ACHN (cell line): ENCODE measurements around the gene MAGEB1.
A peak's percentile ranks its signal among the peaks of the same experiment; 100 is the strongest.

ENCODE experiments used
- DNase-seq: peaks from one replicate; pipeline ENCODE4 v3.0.0-alpha.2; 2015
- in situ Hi-C: cut with HindIII; loops from 2 replicates; pipeline ENCODE4 v1.10.0; 2017; ENCODE audit warnings: low sequenced_read_pairs, low pct_ligation_motif_present, low pct_unique_long_range_greater_than_20kb

Gene MAGEB1

GRCh38 chrX:30246769-30247489 is at the start of gene MAGEB1:
Gene MAGEB1 (plus strand): TSS chrX:30247146. CDS start chrX:30250494, 3,348 bp downstream.
- no peak for DNase-seq
- in situ Hi-C loops = no loop called here

DNA sequence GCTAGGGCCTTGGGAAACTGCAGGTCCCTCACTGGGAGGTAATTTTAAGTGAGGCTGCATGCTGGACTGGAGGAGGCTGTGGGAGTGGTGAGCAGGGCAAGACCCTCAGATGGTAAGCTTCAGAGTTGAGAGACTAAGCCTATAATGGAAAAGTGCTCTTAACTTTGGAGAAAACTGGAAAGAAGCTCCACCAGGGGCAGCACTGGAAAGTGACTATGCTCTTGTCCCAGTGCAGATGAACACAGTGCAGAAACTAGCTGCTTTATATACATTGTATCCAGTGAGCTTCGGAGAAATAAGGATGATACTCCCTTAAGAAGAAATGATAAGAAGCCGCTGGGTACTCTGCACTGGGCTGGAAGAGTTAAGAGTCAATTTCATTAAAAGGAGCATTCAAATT is 34.8 kb upstream of the MAGEB1 start:
- no peak for DNase-seq
- in situ Hi-C loops = no loop called here

- in situ Hi-C loops = no loop called here
- no peak for DNase-seq
These were observed 31.5 kb upstream of the MAGEB1 start, which contains the start of gene MAGEB2 for GRCh38 chrX:30215357-30215843. Gene MAGEB2 (plus strand): TSS chrX:30215563. CDS start chrX:30218581, 3,018 bp downstream.

DNA sequence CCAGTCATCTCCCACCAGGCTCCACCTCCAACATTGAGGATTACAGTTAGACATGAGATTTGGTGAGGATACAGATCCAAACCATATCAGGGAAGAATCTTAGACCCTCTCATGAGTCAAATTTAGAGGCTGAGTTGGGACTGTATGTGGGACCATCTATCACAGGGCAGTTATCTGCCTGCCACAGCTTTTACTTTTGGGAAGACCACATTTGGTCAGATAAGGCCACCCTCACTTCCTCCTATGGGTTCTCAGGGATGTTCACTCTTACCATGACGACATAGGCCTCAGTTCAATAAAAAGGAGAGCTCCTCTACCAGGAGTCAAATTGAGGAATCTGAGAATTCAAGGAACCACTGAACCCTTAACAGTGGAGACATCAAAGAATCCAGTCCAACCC is 29.5 kb upstream of the MAGEB1 start:
- DNase-seq = no peak
- in situ Hi-C loops = no loop called here

- in situ Hi-C loops = no loop called here
- no peak for DNase-seq
These were observed 27.6 kb upstream of the MAGEB1 start for GRCh38 chrX:30219372-30219771.

DNA sequence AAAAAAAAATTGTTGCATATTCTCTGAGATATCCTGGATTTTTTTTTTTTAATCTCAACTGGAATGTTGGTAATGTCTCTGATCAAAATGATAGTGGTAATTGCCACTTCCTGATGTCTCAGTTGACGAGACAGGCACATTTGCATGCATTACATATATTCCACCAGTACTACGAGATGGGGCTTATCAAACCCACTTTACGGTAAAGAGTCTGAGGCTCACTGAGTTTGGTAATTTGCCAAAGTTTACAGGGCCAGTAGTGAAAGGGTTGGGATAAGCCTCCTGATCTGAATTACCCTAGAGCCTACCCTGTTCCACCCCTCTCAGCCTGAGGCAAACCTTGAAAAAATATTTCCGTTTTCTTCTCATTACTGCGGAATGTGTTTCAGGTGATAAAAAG is 26.3 kb upstream of the MAGEB1 start:
- DNase-seq = no peak
- in situ Hi-C loops = no loop called here

- DNase-seq = no peak
- in situ Hi-C loops = no loop called here
These were observed 22.4 kb upstream of the MAGEB1 start for GRCh38 chrX:30224536-30224935.

GRCh38 chrX:30228526-30228925 is 18.4 kb upstream of the MAGEB1 start:
- in situ Hi-C loops = no loop called here

GRCh38 chrX:30230395-30230794 is 16.6 kb upstream of the MAGEB1 start, which contains the start of gene MAGEB3:
Gene MAGEB3 (plus strand): TSS chrX:30230657. CDS start chrX:30235925, 5,268 bp downstream.
- DNase-seq = no peak
- in situ Hi-C loops = no loop called here

More at GRCh38 chrX:30228526-30228925, 18.4 kb upstream of the MAGEB1 start:
- DNase-seq = no peak

DNA sequence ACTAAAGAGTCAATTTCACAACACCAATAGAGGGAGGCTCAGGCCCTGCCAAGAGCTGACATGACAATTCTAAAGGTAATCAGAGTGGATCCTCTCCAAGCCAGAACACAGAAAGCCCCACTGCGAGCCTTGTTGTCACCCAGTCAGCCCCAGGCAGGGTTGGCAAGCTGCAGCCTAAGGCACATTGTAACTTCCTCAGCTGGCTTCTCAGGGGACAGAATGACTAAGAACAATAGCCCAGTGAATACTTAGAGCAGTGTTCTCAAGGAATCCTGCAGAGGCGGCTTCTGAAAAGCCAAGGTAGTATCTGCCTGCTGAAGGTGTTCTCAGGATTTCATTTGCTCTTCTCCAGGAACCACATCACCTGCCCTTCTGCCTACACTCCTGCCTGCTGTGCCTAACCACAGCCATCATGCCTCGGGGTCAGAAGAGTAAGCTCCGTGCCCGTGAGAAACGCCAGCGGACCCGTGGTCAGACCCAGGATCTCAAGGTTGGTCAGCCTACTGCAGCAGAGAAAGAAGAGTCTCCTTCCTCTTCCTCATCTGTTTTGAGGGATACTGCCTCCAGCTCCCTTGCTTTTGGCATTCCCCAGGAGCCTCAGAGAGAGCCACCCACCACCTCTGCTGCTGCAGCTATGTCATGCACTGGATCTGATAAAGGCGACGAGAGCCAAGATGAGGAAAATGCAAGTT is 5.1 kb upstream of the MAGEB1 start, which contains the start of gene MAGEB4:
Gene MAGEB4 (plus strand): TSS at position 277 of the 692 bp plus-strand sequence. CDS start 136 bp downstream, at position 413.
- in situ Hi-C loops = no loop called here
- no peak for DNase-seq

- in situ Hi-C loops = no loop called here
- no peak for DNase-seq
These were observed 1.9 kb downstream of the MAGEB1 start for GRCh38 chrX:30248854-30249253.

DNA sequence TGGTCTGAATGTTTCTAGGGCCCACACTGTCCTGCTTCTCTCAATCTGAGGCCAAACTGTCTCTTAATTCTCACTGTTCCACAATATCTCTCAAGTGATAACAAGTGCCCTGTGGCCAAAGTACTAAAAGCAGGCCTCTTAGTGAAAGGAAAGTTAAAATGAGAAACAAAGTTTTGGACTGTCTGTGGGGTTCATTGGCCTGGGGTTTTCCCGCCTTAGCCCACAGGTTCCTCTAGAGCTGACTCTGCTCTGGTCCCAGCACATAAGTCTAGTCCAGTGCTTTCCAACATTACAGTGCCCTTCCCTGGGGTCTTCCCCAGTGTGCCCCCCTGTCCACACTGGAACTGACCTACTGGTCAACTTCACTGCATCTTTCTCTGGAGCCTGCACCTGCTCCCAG is 6.3 kb downstream of the MAGEB1 start:
- in situ Hi-C loops = no loop called here
- DNase-seq = no peak

DNA sequence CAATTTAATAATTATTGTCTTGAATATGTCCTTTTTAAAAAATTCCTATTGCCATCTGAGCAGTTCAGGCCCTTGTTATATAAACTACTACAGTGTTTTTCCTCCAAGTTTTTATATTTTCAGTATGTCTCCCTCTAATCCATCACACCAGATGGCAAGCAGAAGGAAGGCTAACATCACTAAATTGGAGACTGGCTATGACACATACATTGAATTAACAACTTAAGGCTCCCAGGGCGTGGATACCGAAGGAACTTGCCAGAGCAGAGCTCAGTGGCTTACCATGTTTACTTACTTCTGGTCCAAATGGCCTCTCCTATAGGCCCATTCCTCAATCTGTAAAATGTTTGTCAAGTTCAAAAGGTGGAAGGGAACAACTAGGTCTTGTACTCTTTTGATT is 13.0 kb downstream of the MAGEB1 start:
- DNase-seq = no peak
- in situ Hi-C loops = no loop called here

DNA sequence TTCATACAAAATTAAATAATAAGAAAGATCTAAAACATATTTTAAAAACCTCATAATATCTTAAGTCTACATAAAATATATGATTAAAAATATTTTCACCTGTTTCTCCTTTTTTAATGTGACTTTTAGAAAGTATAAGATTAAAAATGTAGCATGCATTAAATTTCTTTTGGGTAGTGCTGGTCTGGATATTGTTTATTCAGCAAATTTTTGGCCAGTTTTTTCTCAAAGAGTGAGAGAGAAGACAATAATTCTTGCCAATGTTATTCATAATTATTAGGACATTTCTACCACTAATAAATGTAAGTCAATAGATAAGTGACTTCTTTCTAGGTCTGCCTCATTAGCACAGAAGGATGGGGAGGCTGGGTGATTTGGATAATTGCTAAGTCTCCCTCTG is 14.1 kb downstream of the MAGEB1 start:
- in situ Hi-C loops = no loop called here
- DNase-seq = no peak

GRCh38 chrX:30262763-30263162 is 15.8 kb downstream of the MAGEB1 start:
- in situ Hi-C loops = no loop called here
- DNase-seq = no peak

DNA sequence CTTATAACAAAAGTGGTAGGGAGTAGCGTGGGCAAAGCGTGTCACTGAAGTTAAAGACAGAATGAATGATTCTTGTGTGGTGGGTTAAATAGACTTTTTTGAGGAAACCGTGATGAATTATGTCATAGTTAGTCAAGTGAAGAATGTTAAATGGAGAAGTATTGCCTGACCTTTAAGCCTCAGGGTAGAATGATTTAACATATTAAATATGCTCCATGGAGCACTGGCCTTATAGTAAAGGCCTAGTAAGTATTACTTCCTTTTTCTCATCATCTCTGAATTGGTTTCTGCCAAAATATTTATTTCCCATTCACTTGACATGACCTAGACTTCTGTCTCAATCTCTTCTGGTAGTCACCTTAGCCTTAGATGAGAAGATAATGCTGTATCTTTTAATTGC is 23.7 kb downstream of the MAGEB1 start:
- in situ Hi-C loops = no loop called here

DNA sequence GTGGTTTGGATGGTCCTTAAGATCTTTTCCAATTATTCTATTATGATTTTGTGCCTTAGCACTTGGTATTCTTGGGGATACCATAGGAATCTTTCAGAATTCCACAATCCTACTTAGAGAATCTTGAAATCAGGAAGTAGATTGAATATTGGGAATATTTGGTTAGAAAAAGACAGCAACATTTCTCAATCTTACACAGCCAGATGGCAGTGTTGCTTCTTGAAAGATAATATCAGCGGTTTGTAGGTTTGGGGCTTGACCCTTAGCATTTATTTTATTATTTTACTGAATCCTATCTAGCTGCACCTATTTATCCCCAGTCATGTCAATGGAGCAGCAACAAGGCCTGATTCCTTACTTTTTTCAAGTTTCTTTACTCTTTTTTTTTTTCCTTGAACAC is 28.6 kb downstream of the MAGEB1 start:
- in situ Hi-C loops = no loop called here

More for the DNA sequence above, 23.7 kb downstream of the MAGEB1 start:
- DNase-seq = no peak

GRCh38 chrX:30278365-30278764 is 31.4 kb downstream of the MAGEB1 start:
- peak; percentile 29 for DNase-seq
- in situ Hi-C loops = no loop called here

More for the DNA sequence above, 28.6 kb downstream of the MAGEB1 start:
- DNase-seq = peak; percentile 29

DNA sequence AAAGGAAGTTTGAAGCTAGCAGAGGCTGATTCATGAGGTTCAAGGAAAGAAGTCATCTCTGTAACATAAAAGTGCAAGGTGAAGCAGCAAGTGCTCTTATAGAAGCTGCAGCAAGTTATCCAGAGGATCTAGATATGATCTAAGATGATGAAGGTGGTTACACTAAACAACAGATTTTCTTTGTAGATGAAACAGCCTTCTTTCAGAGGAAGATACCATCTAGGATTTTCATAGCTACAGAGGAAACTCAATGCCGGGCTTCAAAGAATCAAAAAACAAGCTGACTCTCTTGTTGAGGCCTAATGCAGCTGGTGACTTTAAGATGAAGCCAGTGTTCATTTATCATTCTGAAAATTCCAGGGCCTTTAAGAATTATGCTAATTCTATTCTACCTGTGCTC is 33.5 kb downstream of the MAGEB1 start:
- no peak for DNase-seq
- in situ Hi-C loops = no loop called here
